Uterus (tissue), 4 donors: ENCODE data around the gene PLA2G5. TPM values are rescaled to one million over a fixed set of nuclear protein-coding genes. Genes with fewer than 3 reads are reported as not detected.

Experiments
- DNase-seq, 2 donors: peaks; one replicate each; pipeline ENCODE4 v3.0.0-alpha.2; 2019 to 2020
- H3K27ac ChIP-seq, 2 donors: fragments of 200-600 bp; sonication (generic); 1 replicate in 1 of 2; 2 replicates in 1 of 2; pipeline ENCODE4 v1.5.1; 2016 to 2018
- H3K27me3 ChIP-seq, 2 donors: fragments of 200-600 bp; sonication (generic); one replicate each; pipeline ENCODE4 v1.5.1; 2018 to 2019; ENCODE audit warnings: control low read depth in 1 of 2
- H3K36me3 ChIP-seq, 2 donors: fragments of 200-600 bp; sonication (generic); one replicate each; pipeline ENCODE4 v1.5.1; 2019; ENCODE audit warnings: control low read depth in 1 of 2
- H3K4me1 ChIP-seq, 2 donors: fragments of 200-600 bp; sonication (generic); one replicate each; pipeline ENCODE4 v1.5.1; 2018 to 2019; ENCODE audit warnings: control low read depth in 1 of 2
- H3K4me3 ChIP-seq, 2 donors: fragments of 200-600 bp; sonication (generic); 1 replicate in 1 of 2; 2 replicates in 1 of 2; pipeline ENCODE4 v1.5.1; 2018 to 2019; ENCODE audit warnings: mild to moderate bottlenecking in 1 of 2
- H3K9me3 ChIP-seq, 2 donors: fragments of 200-600 bp; sonication (generic); one replicate each; pipeline ENCODE4 v1.5.1; 2019; ENCODE audit warnings: control low read depth in 1 of 2
- CTCF ChIP-seq, 4 experiments: fragments of 200-600 bp in 2 of 4; fragments of 450-650 bp in 2 of 4; sonication (generic) in 2 of 4; IDR thresholded peaks; one replicate each; pipeline ENCODE4 v1.5.1; 2016 to 2019; ENCODE audit warnings: antibody characterized with exemption in 4 of 4, mild to moderate bottlenecking in 2 of 4, moderate library complexity in 1 of 4
- POLR2A ChIP-seq, 2 donors: fragments of 450-650 bp; IDR thresholded peaks; one replicate each; pipeline ENCODE4 v1.6.1; 2016; ENCODE audit warnings: antibody characterized with exemption in 2 of 2, mild to moderate bottlenecking in 1 of 2, moderate library complexity in 1 of 2
- intact Hi-C: fragments of 100-400 bp; cut with DNase I; formaldehyde crosslinking; loops from one replicate; pipeline ENCODE4 v1.15.1; 2023; ENCODE audit warnings: low total_unique reads
- total RNA-seq, 4 donors: library from RNA; depleted of rRNA in 3 of 4; stranded (reverse); fragments of >200 nt in 3 of 4; gene quantifications; one replicate each; pipeline versions ENCODE4 v1.1.0 to v1.2.4, GENCODE V29; 2014 to 2023
- donor health status: DM: yes; HTN: yes; CAD: no.

The PLA2G5 gene
- total RNA-seq, 4 donors from 2014 or later = 3.1 TPM; not detected in 3

- Histone ChIP-seq H3K9me3 (no peaks in the 10 kb centered on the region), H3K4me1 (no peaks in the 10 kb centered on the region), H3K27ac (no peak overlapping the region), H3K36me3 (no peaks in the 10 kb centered on the region), H3K27me3 (no peaks in the 10 kb centered on the region), H3K4me3 (no peak overlapping the region)
- no peak for TF ChIP-seq CTCF (IDR thresholded peaks at IDR 0.05)
- no peak for TF ChIP-seq POLR2A (IDR thresholded peaks at IDR 0.05)
- DNase-seq = no peak
- intact Hi-C loops = no loop called here
Observed at GRCh38 chr1:20073256-20073655, 3.3 kb downstream of the PLA2G5 start.

GRCh38 chr1:20074055-20074724, 4.2 kb downstream of the PLA2G5 start:
- no peaks in the 10 kb centered on the region for H3K36me3 ChIP-seq
- H3K27ac ChIP-seq = no peak overlapping the region
- DNase-seq = no peak
- TF ChIP-seq CTCF (IDR thresholded peaks at IDR 0.05) (no peak), POLR2A (IDR thresholded peaks at IDR 0.05) (no peak)
- intact Hi-C loops = no loop called here
- no peaks in the 10 kb centered on the region for H3K9me3 ChIP-seq
- H3K4me3 ChIP-seq = no peak overlapping the region
- H3K4me1 ChIP-seq = no peaks in the 10 kb centered on the region
- no peaks in the 10 kb centered on the region for H3K27me3 ChIP-seq

- DNase-seq = no peak
Observed at GRCh38 chr1:20074725-20075171, 4.8 kb downstream of the PLA2G5 start.

GRCh38 chr1:20075345-20075744, 5.4 kb downstream of the PLA2G5 start:
- Histone ChIP-seq H3K4me3 (no peak overlapping the region), H3K4me1 (no peaks in the 10 kb centered on the region), H3K9me3 (no peaks in the 10 kb centered on the region), H3K27ac (no peak overlapping the region), H3K36me3 (no peaks in the 10 kb centered on the region), H3K27me3 (no peaks in the 10 kb centered on the region)
- no peak for DNase-seq
- intact Hi-C loops = no loop called here
- TF ChIP-seq POLR2A (IDR thresholded peaks at IDR 0.05) = no peak
- no peak for TF ChIP-seq CTCF (IDR thresholded peaks at IDR 0.05)

More at GRCh38 chr1:20074725-20075171, 4.8 kb downstream of the PLA2G5 start:
- H3K27me3 ChIP-seq = no peaks in the 10 kb centered on the region
- no peak for TF ChIP-seq CTCF (IDR thresholded peaks at IDR 0.05)
- TF ChIP-seq POLR2A (IDR thresholded peaks at IDR 0.05) = no peak
- intact Hi-C loops = no loop called here
- no peak overlapping the region for H3K4me3 ChIP-seq
- no peak overlapping the region for H3K27ac ChIP-seq
- H3K36me3 ChIP-seq = no peaks in the 10 kb centered on the region
- no peaks in the 10 kb centered on the region for H3K4me1 ChIP-seq
- no peaks in the 10 kb centered on the region for H3K9me3 ChIP-seq

GRCh38 chr1:20076223-20076622, 6.2 kb downstream of the PLA2G5 start:
- Histone ChIP-seq H3K27ac (no peak overlapping the region), H3K4me3 (no peak overlapping the region), H3K4me1 (no peaks in the 10 kb centered on the region), H3K9me3 (no peaks in the 10 kb centered on the region), H3K27me3 (no peaks in the 10 kb centered on the region), H3K36me3 (no peaks in the 10 kb centered on the region)
- no peak for TF ChIP-seq CTCF (IDR thresholded peaks at IDR 0.05)
- no peak for TF ChIP-seq POLR2A (IDR thresholded peaks at IDR 0.05)
- DNase-seq = no peak
- intact Hi-C loops = no loop called here
